NCI-H2029 (cell line): Measurements from ENCODE around the gene CPA1.

Experiments
- DNase-seq: peaks from one replicate; lab custom pipeline; 2025; lab: John Stamatoyannopoulos, UW

CPA1 gene

GRCh38 chr7:130356121-130356875 is 24.0 kb upstream of the CPA1 start:
- no peak for DNase-seq

GRCh38 chr7:130356876-130357611 is 23.2 kb upstream of the CPA1 start:
- DNase-seq: no peak

- no peak for DNase-seq
These were observed 21.8 kb upstream of the CPA1 start for GRCh38 chr7:130358471-130358870.

- DNase-seq: no peak
These were observed 20.9 kb upstream of the CPA1 start for GRCh38 chr7:130359276-130359857.

- no peak for DNase-seq
These were observed 19.8 kb upstream of the CPA1 start for GRCh38 chr7:130360518-130360917.

GRCh38 chr7:130361681-130362080 is 18.6 kb upstream of the CPA1 start:
- no peak for DNase-seq

GRCh38 chr7:130362251-130362816 is 18.0 kb upstream of the CPA1 start:
- DNase-seq: no peak

GRCh38 chr7:130363026-130363847 is 17.1 kb upstream of the CPA1 start:
- no peak for DNase-seq

GRCh38 chr7:130364451-130364850 is 15.8 kb upstream of the CPA1 start:
- peak; percentile 37 for DNase-seq

- DNase-seq: no peak
These were observed 15.2 kb upstream of the CPA1 start for GRCh38 chr7:130365088-130365487.

- DNase-seq: peak; percentile 100
These were observed 14.5 kb upstream of the CPA1 start for GRCh38 chr7:130365511-130366441.

- DNase-seq: no peak
These were observed 13.7 kb upstream of the CPA1 start for GRCh38 chr7:130366564-130366963.

GRCh38 chr7:130367088-130367755 is 13.1 kb upstream of the CPA1 start:
- no peak for DNase-seq

GRCh38 chr7:130367836-130368746 is 12.2 kb upstream of the CPA1 start:
- no peak for DNase-seq

- peak; percentile 48 for DNase-seq
These were observed 11.1 kb upstream of the CPA1 start for GRCh38 chr7:130369110-130369711.

- no peak for DNase-seq
These were observed 10.3 kb upstream of the CPA1 start for GRCh38 chr7:130369831-130370550.

- DNase-seq: no peak
These were observed 9.2 kb upstream of the CPA1 start for GRCh38 chr7:130371046-130371445.
